Mucosa of gallbladder (tissue), 1 donor: ENCODE results near the gene RNF167. TPM values are rescaled to one million over a fixed set of nuclear protein-coding genes. Genes with fewer than 3 reads are reported as not detected.
"Not testable (repeated sequence)": the region's sequence is repeated elsewhere in the genome, so short reads cannot be mapped to it uniquely, and the experiment has no call there.

ENCODE experiments used
- DNase-seq: peaks from one replicate; pipeline ENCODE4 v3.0.0-alpha.2; 2020; ENCODE audit warnings: low spot score
- total RNA-seq: library from RNA; stranded (reverse); gene quantifications from one replicate; pipeline ENCODE4 v1.2.1, GENCODE V29; 2021
- donor health status: DM: no; HTN: no; CAD: no.

The RNF167 gene
- total RNA-seq, 1 donor from 2014 or later = 140 TPM

- DNase-seq = no peak
These were observed 37.5 kb upstream of the RNF167 start for GRCh38 chr17:4902540-4902939.

GRCh38 chr17:4903051-4903818 is 36.8 kb upstream of the RNF167 start, which contains the start of gene CHRNE:
Gene CHRNE, minus strand, starts transcription at chr17:4903098. Its CDS starts 35 bp downstream, at chr17:4903063.
- peak; percentile 91 for DNase-seq

GRCh38 chr17:4906642-4907041 is 33.4 kb upstream of the RNF167 start:
- not testable (repeated sequence) for DNase-seq

- DNase-seq = no peak
These were observed 31.8 kb upstream of the RNF167 start for GRCh38 chr17:4908301-4908700.

GRCh38 chr17:4908711-4909496 is 31.2 kb upstream of the RNF167 start:
- DNase-seq = peak; percentile 91

- DNase-seq = no peak
These were observed 26.1 kb upstream of the RNF167 start for GRCh38 chr17:4913994-4914393.

GRCh38 chr17:4914551-4914950 is 25.5 kb upstream of the RNF167 start:
- not testable (repeated sequence) for DNase-seq

- DNase-seq = no peak
These were observed 20.5 kb upstream of the RNF167 start for GRCh38 chr17:4919511-4920047.

GRCh38 chr17:4920351-4921048 is 19.6 kb upstream of the RNF167 start:
- no peak for DNase-seq

GRCh38 chr17:4921320-4921719 is 18.7 kb upstream of the RNF167 start:
- DNase-seq = no peak

- not testable (repeated sequence) for DNase-seq
These were observed 13.3 kb upstream of the RNF167 start for GRCh38 chr17:4926577-4927335.

GRCh38 chr17:4928881-4929280 is 11.2 kb upstream of the RNF167 start:
- DNase-seq = no peak

- no peak for DNase-seq
These were observed 8.1 kb upstream of the RNF167 start, which contains the start of gene GP1BA for GRCh38 chr17:4931963-4932362. Gene GP1BA, plus strand, starts transcription at chr17:4932277. Its CDS starts 328 bp downstream, at chr17:4932605.

GRCh38 chr17:4932756-4933155 is 7.3 kb upstream of the RNF167 start:
- DNase-seq = no peak

- no peak for DNase-seq
These were observed 6.4 kb upstream of the RNF167 start for GRCh38 chr17:4933646-4934045.

- DNase-seq = no peak
These were observed 5.7 kb upstream of the RNF167 start for GRCh38 chr17:4934173-4934979.

- no peak for DNase-seq
These were observed 4.4 kb upstream of the RNF167 start for GRCh38 chr17:4935650-4936049.

- DNase-seq = no peak
These were observed 3.6 kb upstream of the RNF167 start for GRCh38 chr17:4936436-4936835.

GRCh38 chr17:4937553-4937952 is 2.5 kb upstream of the RNF167 start:
- DNase-seq = no peak

- DNase-seq = no peak
These were observed 2.0 kb upstream of the RNF167 start for GRCh38 chr17:4938069-4938491.
